Measurements from ENCODE around the gene VSX2.

DNA sequence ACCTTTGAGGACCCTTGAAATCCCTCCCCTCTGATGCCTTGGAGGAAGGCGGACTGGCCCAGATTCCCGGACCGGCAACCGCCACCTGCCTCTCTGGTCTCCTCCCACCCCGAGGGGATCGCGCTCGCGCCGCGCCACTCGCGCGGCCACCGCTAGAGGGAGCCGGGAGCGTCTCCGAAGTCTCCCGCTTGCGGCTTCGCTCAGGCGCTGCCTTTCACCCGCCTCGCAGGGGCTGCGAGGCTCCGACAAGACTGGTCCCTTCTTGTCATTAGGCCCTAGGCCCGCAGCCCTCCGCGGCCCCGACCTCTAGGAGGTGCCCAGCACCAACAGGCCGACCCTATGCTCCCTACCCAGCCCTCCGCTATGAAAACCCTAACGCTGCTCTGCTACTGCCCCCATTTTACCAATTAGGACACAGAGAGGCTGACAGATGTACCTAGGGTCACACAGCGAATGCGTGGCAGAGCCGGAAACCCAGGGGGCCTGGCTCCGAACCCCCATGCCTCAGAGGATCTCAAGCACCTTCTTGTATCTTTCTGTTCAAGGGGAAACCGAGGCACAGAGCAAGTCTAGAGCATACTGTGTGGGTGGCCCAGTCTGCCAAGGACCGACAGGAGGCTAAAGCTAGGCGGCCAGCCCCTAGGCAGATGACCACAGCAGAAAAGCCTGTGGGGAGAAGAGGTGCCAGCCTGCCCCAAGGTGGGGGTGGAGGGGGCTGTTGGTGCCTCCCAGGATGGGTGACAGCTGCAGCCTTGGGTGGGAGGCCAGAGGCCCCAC lies 21.4 kb upstream of the VSX2 start:
- TF ChIP-seq, protein P1, sequence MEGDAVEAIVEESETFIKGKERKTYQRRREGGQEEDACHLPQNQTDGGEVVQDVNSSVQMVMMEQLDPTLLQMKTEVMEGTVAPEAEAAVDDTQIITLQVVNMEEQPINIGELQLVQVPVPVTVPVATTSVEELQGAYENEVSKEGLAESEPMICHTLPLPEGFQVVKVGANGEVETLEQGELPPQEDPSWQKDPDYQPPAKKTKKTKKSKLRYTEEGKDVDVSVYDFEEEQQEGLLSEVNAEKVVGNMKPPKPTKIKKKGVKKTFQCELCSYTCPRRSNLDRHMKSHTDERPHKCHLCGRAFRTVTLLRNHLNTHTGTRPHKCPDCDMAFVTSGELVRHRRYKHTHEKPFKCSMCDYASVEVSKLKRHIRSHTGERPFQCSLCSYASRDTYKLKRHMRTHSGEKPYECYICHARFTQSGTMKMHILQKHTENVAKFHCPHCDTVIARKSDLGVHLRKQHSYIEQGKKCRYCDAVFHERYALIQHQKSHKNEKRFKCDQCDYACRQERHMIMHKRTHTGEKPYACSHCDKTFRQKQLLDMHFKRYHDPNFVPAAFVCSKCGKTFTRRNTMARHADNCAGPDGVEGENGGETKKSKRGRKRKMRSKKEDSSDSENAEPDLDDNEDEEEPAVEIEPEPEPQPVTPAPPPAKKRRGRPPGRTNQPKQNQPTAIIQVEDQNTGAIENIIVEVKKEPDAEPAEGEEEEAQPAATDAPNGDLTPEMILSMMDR (IDR thresholded peaks at IDR 0.05; ENCODE audit: poor library complexity) = peak; percentile 88
- TF ChIP-seq EZH2 (IDR thresholded peaks at IDR 0.05; ENCODE audit: borderline replicate concordance) = no peak
